Measurements from ENCODE around the gene RPTOR.

- TF ChIP-seq SREBF1 (IDR thresholded peaks at IDR 0.05; ENCODE audit: low read length) = no peak
- no peak for TF ChIP-seq CTCF (IDR thresholded peaks at IDR 0.05 in 2 of 3, conservative IDR thresholded peaks at IDR 0.05 in 1 of 3; ENCODE audit: control insufficient read depth in 2 of 3, extremely low read depth in 1 of 3, insufficient read depth in 1 of 3, low read depth in 3 of 3, low read length in 3 of 3)
- TF ChIP-seq YBX1 (IDR thresholded peaks at IDR 0.05) = no peak
- no peak for TF ChIP-seq SIN3A (IDR thresholded peaks at IDR 0.05; ENCODE audit: low read depth, low read length)
- no peak for TF ChIP-seq ELK1 (IDR thresholded peaks at IDR 0.05; ENCODE audit: low read depth, low read length)
- TF ChIP-seq YY1 (IDR thresholded peaks at IDR 0.05; ENCODE audit: low read depth, low read length) = no peak
- TF ChIP-seq MYC (IDR thresholded peaks at IDR 0.05; ENCODE audit: insufficient read depth, insufficient read length, insufficient replicate concordance, low read length, severe bottlenecking) = no peak
- no peak for TF ChIP-seq SUZ12 (IDR thresholded peaks at IDR 0.05; ENCODE audit: unreplicated experiment)
These were observed 115.0 kb downstream of the RPTOR start for GRCh38 chr17:80659651-80660050.
